NCI-H345 treated with DMSO at 0.1 percent for 48 hours (cell line): Measurements from ENCODE around the gene ZNF70.
"Not testable (repeated sequence)": the region's sequence is repeated elsewhere in the genome, so short reads cannot be mapped to it uniquely, and the experiment has no call there.

ENCODE experiments used
- DNase-seq: peaks from one replicate; lab custom pipeline; 2025; ENCODE audit not compliant: unreplicated experiment; lab: John Stamatoyannopoulos, UW

Gene ZNF70

DNA sequence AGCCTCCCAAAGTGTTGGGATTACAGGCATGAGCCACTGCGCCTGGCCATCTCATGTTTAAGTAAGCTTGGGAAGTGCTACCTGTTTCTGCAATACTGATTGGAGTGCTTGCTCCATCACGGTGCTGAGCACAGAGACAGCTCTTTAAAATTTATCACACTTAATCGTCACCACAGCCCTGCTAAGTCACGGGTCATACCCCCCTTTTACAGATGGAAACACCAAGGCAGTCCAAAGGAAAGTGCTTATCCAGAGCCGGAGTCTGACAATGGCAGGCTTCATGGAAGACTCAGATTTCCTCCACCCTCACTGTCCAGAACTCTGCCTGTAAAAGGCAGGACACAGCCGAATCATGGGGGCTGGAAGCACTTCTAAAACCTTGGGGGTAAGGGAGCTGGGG is 9.1 kb upstream of the ZNF70 start:
- DNase-seq = no peak

DNA sequence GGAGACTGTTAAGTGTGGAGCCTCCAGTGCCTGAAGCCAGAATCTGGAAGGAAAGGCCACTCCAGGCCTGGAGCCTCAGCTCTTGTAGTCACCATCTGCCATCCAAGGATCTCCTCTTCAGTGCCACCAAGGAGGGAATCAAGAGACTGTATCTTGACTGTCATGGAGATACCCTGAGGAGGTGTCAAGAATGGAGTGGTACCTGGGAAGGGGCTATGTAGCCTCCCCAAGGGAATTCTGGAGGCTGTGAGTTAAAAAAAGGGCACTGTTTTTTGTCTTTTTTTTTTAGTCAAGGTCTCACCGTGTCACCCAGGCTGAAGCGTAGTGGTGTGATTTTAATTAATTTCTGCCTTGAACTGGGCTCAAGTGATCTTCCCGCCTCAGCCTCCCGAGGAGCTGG is 8.7 kb upstream of the ZNF70 start:
- no peak for DNase-seq

DNA sequence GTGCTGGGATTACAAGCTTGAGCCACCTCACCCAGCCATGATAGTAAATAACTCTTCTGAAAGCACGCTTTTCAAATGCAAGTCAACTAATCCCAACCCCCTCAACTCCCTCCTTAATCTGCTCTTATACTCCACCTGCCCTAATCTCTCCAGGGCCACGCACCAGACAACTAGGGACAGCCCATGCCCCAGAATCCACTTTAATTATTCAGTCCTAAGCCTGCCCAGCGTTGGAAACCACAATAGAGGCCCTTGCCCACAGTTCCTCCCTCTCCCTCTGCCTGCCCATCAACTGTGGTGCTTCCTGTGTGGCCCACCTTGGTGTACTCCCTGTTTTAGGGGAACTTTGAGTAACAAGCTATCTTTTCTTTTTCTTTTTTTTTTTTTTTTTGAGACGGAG is 6.0 kb upstream of the ZNF70 start:
- no peak for DNase-seq

DNA sequence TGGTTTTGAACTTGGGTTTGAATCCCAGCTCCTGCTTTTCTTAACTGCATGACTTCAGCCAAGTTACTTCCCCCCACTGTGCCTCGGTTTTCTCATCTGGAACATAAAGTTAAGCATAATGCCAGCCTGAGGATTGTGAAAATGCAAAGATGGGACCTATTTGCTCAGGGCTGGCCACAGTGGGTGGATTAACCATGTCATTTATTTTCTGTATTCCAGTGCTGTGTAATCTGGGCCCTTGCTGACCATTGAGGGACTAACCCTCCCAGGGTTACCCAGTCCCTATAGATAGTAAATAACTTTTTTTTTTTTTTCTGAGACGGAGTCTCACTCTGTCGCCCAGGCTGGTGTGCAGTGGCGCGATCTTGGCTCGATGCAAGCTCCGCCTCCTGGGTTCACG is 4.8 kb upstream of the ZNF70 start:
- no peak for DNase-seq

DNA sequence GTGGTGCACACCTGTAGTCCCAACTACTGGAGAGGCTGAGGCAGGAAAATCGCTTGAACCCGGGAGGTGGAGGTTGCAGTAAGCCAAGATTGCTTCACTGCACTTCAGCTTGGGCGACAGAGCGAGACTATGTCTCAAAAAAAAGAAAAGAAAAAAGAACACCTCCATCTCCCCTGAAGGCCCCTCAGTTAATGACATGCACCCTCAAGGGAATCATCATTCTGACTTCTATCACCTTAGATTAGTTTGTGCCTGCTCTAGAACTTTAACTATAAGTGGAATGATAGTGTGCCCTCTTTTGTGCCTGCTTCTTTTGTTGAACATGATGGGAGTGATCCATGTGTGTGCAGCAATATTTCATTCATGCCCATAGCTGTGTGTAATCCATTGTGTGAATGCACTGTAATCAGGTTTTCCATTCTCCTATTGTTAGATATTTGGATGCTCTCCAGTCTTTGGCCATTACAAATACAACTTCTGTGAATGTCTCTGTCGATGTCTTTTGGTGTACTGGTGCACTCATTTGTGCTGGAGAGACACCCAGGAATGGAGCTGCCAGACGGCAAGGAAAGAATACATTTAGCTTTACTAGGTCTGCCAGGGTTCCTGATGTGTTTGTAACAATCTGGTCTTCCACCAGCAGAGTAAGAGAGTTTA is 4.2 kb upstream of the ZNF70 start:
- peak; percentile 73 for DNase-seq

DNA sequence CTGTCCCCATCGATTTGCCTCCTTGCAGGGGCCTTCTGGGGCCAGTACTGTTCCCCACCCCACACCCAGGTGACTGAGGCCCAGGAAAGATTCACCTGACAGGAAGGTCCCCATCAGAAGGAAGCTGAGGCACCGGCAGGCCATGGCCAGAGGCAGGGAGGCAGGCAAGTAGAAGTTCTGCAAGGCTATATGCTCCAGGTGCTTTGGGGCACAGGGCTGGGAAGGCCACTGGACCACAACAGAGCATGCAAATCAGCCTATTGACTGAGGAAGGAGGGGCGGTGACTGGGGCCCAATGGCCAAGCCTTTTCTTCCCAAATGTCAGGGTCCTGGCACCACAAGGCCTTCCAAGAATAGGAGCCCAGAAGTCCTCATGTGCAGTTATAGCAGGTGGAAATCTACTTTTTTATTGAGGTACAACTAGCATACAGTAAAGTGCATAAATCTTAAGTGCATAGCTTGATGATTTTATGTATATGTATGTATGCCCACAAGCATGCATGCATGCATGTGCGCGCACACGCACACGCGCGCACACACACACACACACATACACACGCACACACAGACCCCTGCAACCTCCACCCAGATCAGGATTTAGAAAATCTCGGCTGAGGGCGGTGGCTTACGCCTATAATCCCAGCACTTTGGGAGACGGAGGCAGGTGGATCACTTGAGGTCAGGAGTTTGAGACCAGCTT is 3.5 kb upstream of the ZNF70 start, which contains the start of gene VPREB3:
Gene VPREB3 (minus strand): TSS at position 206 of the 700 bp plus-strand sequence. CDS start 62 bp downstream, at position 144.
- DNase-seq = no peak

DNA sequence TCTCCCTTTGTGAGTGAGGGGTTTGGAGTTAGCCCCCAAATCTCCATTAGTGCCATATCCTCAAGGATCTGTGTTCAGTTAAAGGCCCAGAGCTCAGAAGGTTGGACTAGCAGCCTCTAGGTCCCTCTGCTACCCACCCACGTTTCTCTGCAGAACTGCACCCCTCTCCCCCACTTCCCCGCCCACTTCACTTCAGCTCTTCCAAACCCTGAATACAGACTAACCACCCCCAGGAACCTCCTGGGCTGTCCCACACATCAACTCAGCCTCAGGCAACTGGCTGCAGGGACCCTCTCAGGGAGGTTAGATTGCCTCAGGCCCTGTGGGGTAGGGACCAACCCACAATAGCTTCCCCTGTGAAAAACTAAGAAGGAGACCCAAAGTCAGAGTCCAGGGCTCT is 2.5 kb upstream of the ZNF70 start:
- no peak for DNase-seq

DNA sequence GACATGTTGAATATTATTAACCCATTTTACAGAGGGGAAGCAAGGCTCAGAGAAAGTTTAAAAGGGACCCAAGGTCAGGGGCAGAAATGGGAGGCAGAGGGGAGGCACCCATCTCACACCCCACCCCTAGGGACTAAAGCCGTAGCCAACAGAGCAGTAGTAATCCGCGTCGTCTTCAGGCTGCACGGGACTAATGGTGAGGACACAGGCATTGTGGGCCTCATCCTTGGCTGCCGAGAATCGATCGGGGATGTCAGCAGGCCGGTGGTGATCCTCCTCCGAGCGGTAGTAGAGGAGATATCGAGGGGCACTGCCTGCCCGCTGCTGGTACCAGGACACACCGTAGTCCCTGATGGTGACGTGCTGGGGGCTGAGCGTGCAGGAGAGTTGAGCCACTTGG is 1.8 kb upstream of the ZNF70 start:
- no peak for DNase-seq

DNA sequence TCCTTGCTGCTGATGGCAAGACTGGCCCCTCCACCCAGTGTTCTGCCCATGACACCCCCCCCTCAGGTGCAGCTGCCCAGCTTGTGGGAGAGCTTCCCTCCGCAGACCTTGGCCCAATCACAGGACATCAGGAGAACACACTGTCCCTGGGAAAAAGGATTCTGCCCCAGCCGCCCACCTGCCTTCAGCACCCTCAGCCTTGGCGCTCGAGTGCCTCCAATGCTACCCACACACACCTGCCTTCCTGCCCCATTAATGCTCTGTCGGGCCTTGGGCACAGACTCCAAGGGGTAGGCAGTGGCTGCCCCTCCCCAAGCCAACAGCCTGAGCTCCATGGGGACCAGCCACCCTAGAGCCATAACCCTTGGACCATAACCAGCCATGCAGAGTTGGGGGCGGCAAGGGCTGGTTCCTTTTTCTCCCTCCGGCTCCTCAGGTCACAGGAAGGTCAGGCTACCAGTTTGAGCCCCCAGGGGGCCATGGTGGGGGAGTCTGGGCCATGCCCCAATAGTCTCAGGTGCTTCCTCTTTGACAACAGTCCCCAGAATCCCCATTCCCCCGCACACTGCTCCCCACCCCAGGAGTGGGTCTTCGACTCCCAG is 1.3 kb upstream of the ZNF70 start:
- DNase-seq = no peak

DNA sequence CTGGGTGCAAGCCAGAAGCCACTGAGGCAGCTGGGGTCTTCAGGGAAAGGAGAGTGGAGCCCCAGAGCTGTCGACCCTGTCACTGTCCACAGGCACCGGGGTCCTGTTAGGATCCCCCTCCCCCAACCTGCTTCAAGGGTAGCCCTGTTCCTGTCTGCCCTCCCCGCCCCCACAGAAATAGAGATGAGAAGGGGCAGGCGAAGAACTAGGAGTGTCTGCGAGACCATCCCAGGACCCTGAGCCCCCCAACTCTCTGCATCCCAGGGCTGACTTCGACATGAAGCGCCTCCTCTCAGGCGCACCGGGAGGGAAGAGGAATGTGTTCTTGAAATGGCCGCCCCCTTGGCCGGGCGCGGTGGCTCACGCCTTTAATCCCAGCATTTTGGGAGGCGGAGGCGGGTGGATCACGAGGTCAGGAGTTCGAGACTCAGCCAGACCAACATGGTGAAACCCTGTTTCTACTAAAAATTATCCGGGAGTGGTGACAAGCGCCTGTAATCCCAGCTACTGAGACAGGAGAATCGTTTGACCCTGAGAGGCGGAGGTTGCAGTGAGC is 607 bp upstream of the ZNF70 start:
- DNase-seq = no peak

DNA sequence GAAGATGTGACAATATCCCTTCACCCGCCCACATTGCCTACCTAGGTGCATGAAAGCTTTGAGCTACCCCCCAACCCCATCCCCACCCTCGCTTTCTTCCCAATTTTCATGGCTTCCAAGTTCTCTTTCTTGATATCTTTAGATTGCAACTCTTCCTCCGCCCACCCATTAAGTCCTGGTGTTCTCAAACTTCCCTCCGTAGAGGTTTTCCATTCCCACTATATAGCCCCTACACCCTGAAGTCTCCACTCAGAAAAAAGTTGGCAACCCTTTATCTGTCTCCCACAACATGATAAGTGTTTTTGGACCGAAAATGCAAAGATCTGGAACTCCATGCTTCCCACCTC is 572 bp downstream of the ZNF70 start:
- DNase-seq = no peak

DNA sequence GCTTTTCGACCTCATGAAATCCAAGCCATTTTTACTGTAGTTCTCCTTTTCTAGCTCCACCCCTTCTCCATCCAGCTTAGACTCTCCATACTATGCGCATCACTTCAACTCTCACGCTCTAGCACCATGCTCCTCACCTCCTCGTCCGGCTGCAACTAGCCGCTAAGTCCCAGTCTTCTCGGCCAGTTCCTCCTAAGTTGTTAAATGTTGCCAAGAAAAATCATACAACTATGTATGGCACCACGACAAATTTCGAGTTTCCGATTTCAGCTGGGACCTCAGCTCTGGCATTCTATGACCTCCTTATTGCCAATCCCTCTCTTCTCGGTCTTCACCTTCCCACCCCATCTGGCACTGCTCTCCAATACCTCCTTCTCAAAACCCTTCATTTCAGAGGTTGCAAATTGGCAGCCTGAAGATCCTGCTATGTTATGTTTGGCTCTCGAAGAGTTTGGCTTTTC is 1.0 kb downstream of the ZNF70 start:
- DNase-seq = no peak

DNA sequence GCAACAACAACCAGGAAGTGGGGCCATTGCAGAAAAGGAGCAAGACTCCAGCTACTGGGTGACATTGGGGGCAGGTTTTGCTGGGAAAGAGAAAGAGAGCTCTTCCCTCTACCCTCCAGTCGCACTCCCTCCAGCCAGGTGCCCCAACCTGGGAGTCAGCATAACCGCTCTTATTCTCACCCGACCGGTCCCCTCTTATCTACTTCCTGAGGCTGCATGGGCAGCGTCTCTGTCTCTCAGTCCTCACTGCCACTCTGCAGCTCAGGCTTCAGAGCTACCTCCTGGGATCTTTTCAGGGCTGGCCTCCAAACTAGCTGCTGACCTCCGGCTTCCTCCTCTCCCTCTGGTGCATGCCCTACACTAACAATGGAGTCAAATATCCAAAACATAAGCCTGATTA is 5.1 kb downstream of the ZNF70 start:
- DNase-seq = no peak

DNA sequence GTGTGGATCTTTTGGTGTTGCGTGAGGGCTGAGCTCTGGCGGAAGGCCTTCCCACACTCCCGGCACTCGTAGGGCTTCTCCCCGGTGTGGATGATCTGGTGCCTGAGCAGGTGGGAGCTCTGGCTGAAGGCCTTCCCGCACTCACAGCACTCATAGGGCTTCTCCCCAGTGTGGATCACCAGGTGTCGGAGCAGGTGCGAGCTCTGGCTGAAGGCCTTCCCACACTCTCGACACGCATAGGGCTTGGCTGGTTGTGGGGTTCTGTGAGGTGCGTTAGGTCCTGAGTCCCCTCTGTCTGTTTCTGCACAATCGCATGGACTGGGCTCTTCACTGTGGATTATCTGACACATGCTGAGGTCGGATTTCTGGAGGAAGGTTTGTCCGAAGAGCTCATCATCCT is 6.4 kb downstream of the ZNF70 start:
- no peak for DNase-seq

DNA sequence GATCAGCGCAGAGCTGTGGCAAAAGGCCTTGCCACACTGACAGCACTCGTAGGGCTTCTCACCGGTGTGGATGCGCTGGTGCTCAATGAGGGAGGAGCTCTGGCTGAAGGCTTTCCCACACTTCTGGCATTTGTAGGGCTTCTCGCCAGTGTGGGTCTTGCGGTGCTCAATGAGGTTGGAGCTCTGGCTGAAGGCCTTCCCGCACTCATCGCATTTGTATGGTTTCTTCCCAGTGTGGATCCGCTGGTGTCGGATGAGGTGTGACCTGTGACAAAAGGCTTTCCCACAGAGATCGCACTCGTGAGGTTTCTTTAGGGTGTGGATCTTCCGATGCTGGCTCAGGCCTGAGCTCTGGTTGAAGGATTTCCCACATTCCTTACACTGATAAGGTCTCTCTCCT is 6.9 kb downstream of the ZNF70 start:
- no peak for DNase-seq

DNA sequence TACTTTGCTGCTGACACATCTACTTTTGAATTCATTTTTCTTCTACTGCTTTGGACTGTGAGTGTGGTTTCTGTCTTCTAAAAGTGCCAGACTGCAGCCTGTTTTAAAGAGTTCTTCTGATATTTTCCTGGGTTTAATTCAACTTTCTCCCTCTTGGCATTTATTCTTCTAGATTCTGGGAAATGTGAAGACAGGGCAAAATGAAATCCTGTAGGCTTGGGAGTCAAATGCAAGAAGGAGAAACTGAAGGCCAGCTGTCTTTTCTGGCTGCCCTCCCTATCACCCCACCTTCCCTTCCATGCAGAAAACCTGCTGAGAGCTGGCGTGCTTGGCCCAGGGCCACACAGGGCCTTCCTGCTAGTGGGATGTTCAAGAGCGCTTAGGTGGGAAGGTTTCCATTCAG is 7.6 kb downstream of the ZNF70 start:
- DNase-seq = no peak

DNA sequence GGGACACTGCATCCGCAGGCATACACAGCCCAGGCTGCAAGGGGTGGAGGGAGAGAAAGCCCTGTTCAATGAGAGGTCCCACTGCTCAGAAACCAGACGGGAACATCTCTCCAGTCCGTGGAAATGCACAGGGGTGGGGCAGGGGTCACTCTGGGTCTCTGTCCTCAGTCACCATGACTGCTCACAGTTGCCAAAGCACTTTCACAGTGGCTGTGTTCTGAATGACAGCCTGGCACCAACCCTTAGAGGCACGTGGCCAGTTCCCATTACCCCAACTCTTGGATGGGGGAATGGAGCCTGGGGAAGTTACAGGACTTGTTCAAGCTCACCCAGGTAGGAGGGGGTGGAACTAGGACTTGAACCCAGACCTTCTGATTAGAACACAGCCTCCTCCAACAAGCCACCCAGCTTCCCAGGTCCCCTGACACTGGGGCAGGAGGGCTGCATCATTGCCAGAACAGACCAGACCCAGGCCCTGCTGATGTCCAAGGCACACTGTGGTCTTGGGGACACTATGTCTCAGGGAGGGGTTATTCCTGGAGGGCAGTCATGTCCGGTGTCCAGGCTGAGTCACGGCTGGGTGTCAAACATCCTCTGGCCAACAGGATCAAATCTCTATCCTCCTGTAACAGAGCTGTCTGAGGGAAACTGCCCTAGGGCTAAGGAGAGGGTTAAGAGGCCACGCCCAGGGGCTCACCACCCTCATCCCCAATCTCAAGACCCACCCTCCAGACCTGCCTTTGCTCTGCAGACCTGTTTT is 8.2 kb downstream of the ZNF70 start:
- DNase-seq = no peak

DNA sequence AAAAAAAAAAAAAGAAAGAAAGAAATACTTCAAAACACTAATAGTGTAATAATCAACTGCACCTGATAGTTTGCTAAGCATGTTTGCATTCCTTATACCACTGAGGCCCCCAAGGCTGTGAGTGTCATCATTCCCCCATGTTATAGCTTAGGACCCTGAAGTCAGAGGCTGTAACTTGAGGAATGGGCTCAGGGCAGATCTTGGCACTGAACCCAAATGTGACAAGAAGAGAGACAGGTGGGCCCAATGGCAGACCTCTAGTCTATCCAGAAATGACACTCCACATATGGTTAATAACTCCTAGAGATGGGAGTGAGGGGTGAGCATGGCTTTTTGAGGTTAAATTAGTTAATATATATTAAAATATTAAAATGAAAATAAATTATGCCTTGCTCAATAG is 13.2 kb downstream of the ZNF70 start:
- no peak for DNase-seq

DNA sequence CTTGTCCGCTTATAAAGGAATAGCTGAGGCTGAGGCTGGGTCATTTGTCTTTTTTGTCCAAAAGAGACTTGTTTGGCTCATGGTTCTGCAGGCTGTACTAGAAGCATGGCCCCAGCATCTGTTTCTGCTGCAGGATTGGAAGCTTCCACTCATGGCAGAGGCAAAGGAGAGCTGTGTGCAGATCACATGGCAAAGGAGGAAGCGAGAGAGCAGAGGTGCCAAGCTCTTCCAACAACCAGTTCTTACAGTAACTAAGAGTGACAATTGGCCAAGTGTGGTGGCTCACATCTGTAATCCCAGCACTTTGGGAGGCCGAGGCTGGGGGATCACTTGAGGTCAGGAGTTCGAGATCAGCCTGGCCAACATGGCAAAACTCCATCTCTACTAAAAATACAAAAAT is 22.8 kb downstream of the ZNF70 start:
- not testable (repeated sequence) for DNase-seq

DNA sequence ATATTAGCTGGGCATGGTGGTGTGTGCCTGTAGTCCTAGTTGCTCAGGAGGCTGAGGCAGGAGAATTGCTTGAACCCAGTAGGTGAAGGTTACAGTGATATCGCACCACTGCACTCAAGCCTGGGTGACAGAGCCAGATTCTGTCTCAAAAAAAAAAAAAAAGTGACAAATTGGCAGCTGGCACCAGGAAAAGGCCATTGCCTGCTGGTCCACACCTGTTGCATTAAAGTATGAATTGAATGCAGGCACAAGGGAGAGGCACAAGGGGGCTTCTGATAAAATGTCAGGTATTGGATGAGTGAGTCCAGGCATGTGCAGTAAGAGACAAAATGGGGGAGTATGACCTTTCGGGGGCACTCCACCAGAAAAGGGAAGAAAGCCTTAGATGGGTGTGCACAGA is 28.2 kb downstream of the ZNF70 start:
- DNase-seq = no peak

DNA sequence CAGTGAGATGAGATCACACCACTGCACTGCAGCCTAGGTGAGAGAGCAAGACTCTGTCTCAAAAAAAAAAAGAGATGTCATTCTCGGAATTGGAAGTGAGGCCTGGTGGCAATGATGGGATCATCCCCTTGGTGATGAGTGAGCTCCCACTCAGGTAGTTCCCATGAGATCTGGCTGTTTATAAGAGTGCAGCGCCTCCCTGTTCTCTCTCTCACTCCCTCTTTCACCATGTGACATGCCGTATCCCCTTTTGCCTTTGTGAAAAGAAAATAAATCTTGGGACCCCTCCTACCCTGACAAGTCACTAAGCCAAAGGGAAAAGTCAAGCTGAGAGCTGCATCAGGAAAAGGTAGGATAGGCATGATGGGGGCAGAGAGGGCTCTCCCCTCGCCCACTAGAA is 28.8 kb downstream of the ZNF70 start:
- DNase-seq = no peak

DNA sequence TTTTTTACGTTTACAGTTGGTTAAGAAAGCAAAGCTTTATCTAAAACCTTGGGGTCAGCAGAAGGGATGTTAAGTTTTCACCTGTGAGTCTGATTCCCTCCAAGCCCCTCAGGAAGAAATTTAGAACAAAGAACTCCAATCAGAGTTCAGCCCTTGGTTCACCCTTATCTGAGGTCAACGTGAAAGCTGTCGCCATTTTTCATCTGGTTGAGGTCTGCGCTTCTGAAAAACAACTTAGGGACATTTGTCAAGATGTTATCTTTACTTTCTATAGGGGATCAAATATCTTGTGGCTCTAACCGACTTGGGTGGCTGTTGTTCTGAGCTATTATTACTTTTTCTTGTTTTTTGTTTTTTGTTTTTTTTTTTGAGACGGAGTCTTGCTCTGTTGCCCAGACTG is 30.1 kb downstream of the ZNF70 start:
- DNase-seq = no peak
